GM18502 (cell line): ENCODE data around the gene GALNT10.

Source experiments
- ATAC-seq: cut with Tn5 transposase; IDR thresholded peaks from one replicate; pipeline ENCODE4 v1.9.1; 2021; ENCODE audit warnings: mild to moderate bottlenecking; ENCODE audit not compliant: unreplicated experiment, poor library complexity

Gene GALNT10

GRCh38 chr5:154421868-154422267 lies 231.3 kb downstream of the GALNT10 start:
- ATAC-seq: no peak

- ATAC-seq: no peak
Measured at GRCh38 chr5:154422298-154422697, 231.8 kb downstream of the GALNT10 start.

DNA sequence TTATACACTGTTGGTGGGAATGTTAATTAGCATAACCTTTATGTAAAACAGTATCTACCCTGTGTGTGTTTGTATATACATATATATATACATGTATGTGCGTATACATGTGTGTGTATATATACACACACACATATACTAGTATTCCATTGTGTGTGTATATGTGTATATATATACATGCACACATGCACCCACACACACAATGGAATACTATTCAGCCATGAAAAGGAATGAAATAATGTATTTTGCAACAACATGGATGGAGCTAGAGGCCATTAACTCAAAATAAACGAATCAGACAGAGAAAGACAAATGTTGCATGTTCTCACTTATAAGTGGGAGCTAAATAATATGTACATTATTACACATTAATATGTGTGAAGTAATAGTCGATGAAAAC lies 237.7 kb downstream of the GALNT10 start:
- no peak for ATAC-seq

DNA sequence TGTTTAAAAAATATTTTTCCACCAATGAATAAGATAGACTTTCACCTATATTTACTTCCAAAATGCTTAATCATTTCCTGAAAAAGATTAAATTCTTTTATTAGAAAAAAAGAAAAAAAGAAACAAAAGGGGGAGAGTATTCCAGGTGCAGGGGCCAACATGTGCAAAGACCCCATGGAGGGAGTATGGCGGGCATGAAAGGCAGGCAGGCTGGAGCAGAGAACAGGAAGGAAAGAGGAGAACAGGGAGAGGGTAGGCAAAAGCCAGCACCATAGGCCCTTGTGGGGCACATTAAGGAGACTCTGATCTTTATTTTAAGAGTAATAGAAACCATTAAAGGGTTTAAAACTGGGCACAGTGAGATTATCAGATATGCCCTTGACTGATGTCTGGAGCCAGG lies 238.8 kb downstream of the GALNT10 start:
- ATAC-seq: no peak

DNA sequence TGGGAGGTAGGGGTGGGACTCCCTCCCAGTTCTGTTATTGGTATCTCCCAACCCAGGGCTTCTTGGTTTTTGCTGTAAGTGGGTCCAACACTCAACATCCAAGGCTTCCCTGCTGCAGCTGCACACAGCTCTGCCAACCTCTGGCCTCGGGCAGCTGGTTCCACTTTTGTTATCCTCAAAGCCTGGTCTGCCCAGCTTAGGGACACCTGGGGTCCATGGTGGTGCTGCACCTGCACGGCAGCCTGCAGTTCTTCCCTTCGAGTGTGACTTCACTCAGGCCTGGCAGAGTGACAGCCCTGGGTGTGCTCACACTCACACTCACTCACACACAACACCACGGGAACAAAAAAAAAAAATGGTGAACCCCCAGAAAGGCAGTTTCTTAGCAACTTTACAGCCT lies 239.9 kb downstream of the GALNT10 start:
- no peak for ATAC-seq

- ATAC-seq: no peak
Measured at GRCh38 chr5:154430961-154431630, 240.6 kb downstream of the GALNT10 start.

- ATAC-seq: no peak
Measured at GRCh38 chr5:154435226-154435625, 244.7 kb downstream of the GALNT10 start.

GRCh38 chr5:154437281-154437965 lies 246.9 kb downstream of the GALNT10 start:
- ATAC-seq: no peak

- no peak for ATAC-seq
Measured at GRCh38 chr5:154440540-154440939, 250.0 kb downstream of the GALNT10 start.

DNA sequence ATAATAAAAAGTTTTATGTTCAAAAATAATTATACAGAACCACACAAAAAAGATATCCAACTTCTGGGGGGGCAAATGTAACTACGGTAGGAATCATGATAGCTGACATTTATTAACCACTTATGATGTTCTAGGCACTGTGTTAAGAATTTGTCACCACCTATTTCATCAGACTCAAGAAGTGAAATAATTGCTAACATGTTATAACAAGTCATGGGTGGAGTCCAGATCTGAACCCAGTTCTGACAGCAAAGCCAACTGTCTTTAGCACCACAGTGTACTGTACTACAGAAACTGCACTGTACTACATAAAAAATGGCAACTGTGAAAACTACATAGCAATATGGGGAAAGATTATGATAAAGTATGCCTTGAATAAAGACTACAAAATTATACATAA lies 252.3 kb downstream of the GALNT10 start:
- no peak for ATAC-seq

DNA sequence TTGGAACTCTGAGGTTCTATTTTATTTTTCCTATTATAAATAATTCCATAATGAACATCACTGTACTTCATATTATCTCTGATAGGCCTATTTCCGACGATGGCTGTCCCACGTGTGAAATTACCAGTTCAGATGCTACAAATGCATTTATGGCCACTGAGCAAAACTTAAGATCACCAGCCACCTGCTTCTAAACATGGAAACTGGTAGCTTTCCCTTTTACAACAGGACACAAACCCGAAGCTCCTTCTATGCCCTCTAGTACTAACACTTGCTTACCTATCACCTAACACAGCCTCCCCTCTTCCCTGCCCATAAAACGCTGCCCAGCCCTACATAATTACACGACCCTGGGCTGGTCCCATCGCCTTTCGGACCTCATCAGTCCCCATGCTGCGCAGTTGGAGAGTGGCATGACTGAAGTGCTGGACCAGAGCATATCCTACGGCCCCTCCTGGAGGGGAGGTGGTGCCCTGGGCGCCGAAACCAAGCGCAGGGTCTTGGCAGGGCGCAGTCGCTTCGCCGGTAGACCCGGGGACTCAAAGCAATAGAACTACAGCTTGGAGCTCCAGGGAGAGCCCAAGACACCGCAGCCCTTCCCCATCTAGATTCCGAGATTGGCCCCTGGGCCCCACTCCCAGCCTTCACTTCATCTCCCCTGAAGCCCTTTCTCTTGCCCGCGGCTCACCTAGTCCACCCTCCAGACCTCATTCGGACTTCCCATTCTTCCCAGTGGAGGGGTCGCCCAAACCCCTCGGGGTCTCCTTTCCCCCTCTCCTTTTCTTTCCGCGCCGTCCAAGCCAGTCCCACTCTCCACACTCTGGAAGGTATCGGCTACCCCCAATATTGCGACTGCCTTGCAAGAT lies 254.3 kb downstream of the GALNT10 start:
- peak; percentile 18 for ATAC-seq

GRCh38 chr5:154445422-154446194 lies 255.1 kb downstream of the GALNT10 start, which contains the start of gene SAP30L:
Gene SAP30L (plus strand): TSS chr5:154445997. CDS start chr5:154446605, 608 bp downstream.
- peak; percentile 93 for ATAC-seq

GRCh38 chr5:154446195-154447088 lies 255.9 kb downstream of the GALNT10 start:
- peak; percentile 24 for ATAC-seq

GRCh38 chr5:154447089-154447725 lies 256.7 kb downstream of the GALNT10 start:
- ATAC-seq: no peak

DNA sequence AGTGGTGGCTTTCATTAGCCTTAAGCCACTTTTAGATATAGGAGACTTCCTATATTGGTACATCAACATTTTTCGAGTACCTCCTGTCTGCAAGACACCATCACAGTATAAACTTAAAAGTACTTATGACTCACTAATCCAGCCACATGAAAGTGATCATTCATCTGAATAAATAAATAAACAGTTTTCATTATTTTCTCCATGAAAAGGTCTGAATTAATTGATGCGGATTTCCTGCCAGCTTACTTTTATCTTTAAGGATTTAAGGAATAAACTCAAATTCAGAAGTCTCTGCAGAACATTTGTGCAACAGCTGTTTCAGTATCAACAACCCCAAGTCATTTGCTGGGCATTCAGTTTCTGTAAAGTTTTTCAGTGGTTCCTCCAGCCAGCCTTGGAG lies 259.3 kb downstream of the GALNT10 start:
- no peak for ATAC-seq

DNA sequence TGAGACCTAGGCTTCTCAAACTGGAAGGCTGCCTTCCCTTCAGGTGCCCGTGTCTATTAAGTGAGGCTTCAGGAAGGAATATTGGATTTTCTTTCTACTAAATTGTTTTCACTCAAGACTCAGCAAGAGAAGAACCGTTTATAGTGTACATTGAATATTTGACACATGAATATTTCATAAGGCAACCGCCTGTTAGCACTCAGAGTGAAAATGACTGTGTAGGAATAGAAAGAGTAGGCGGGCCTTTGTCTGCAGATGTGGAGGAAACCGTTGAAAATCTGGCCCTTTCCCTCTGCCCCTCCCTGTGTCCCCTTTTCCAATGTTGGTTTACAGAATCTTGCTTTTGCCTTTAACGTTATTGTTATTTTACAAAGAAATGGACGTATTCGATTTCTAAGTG lies 261.4 kb downstream of the GALNT10 start:
- ATAC-seq: no peak

DNA sequence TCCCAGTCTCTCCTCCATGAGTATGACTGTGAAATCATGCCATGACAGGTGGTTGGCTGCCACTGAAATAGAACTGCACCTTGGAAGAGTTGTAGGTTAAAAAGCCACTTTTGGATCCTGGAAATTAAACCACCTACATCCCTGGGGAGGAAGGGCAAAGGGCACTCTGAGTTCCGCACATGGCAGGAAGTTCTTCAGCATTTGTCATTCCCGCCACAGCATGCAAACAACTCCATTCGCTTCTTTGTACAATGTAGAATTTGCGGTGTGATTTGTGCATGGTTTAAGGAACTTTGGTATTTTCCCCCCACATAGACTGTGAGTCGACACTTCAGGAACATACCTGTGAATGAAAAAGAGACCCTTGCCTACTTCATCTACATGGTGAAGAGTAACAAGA lies 265.1 kb downstream of the GALNT10 start:
- ATAC-seq: no peak

DNA sequence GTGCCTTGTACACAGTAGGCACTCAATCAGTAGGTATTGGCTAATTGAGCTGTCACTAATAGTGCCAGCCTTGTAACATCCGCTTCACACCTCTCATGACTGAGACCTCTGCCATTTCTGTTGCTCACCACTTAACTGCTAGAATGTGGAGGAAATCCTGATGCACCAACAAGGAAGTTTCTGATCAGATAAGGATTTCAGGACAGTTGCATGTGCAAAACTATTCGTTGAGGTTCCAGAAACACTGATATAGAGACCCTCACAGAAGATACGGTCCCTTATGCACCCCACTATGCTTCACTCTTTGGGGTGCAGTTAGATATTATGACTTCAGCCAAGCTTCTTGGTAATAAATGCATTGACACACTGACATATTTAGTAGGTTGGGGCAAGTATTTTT lies 266.0 kb downstream of the GALNT10 start:
- no peak for ATAC-seq

- no peak for ATAC-seq
Measured at GRCh38 chr5:154459015-154459414, 268.5 kb downstream of the GALNT10 start.
